ENCODE measurements around the gene AQP6. TPM values are rescaled to one million over a fixed set of nuclear protein-coding genes. Genes with fewer than 3 reads are reported as not detected.

AQP6 gene
- total and polyA plus RNA-seq, 2 donors (not counting 1 experiment from before 2014, with no cell fraction given) = 0.17 TPM; not detected in 1

- Histone ChIP-seq H3K27me3 (ENCODE audit: control insufficient read depth, insufficient read depth, low read length) (peaks cover 11% of the 10 kb centered on the region), H3K4me2 (ENCODE audit: extremely low read depth, insufficient read depth, low read length) (no peak overlapping the region), H3K9ac (ENCODE audit: insufficient read depth, low read length) (no peak overlapping the region), H3K9me3 (ENCODE audit: control insufficient read depth, insufficient read depth, low read depth, low read length) (no peaks in the 10 kb centered on the region), H2AFZ (ENCODE audit: low read length) (no peak overlapping the region), H3K79me2 (ENCODE audit: control insufficient read depth, insufficient read depth, low read length) (no peaks in the 10 kb centered on the region), H3K36me3 (ENCODE audit: control insufficient read depth, insufficient read depth, low read length) (no peaks in the 10 kb centered on the region), H3K27ac (ENCODE audit: insufficient read depth, low read length) (no peak overlapping the region), H4K20me1 (ENCODE audit: control insufficient read depth, extremely low read depth, insufficient read depth, low read length) (no peaks in the 10 kb centered on the region), H3K4me3 (replicated peaks in 1 of 4; ENCODE audit: control extremely low read depth in 1 of 4, insufficient read depth in 1 of 4, low read depth in 3 of 4, low read length in 4 of 4) (no peak overlapping the region), H3K4me1 (ENCODE audit: control insufficient read depth, extremely low read depth, insufficient read depth, low read length) (no peaks in the 10 kb centered on the region)
- no peak for DNase-seq (ENCODE audit: low read depth in 2 of 2)
- TF ChIP-seq, protein P1, sequence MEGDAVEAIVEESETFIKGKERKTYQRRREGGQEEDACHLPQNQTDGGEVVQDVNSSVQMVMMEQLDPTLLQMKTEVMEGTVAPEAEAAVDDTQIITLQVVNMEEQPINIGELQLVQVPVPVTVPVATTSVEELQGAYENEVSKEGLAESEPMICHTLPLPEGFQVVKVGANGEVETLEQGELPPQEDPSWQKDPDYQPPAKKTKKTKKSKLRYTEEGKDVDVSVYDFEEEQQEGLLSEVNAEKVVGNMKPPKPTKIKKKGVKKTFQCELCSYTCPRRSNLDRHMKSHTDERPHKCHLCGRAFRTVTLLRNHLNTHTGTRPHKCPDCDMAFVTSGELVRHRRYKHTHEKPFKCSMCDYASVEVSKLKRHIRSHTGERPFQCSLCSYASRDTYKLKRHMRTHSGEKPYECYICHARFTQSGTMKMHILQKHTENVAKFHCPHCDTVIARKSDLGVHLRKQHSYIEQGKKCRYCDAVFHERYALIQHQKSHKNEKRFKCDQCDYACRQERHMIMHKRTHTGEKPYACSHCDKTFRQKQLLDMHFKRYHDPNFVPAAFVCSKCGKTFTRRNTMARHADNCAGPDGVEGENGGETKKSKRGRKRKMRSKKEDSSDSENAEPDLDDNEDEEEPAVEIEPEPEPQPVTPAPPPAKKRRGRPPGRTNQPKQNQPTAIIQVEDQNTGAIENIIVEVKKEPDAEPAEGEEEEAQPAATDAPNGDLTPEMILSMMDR (conservative IDR thresholded peaks at IDR 0.05 in 1 of 2, IDR thresholded peaks at IDR 0.05 in 1 of 2; ENCODE audit: low read depth in 1 of 2, low read length in 2 of 2) = no peak
- no peak for TF ChIP-seq EZH2 (IDR thresholded peaks at IDR 0.05; ENCODE audit: low read length, missing control alignments)
Observed at GRCh38 chr12:49946497-49946896, 26.2 kb upstream of the AQP6 start.

- Histone ChIP-seq H3K27ac (ENCODE audit: insufficient read depth, low read length) (no peak overlapping the region), H3K9ac (ENCODE audit: insufficient read depth, low read length) (no peak overlapping the region), H3K27me3 (ENCODE audit: control insufficient read depth, insufficient read depth, low read length) (peaks cover 16% of the 10 kb centered on the region), H3K4me2 (ENCODE audit: extremely low read depth, insufficient read depth, low read length) (no peak overlapping the region), H3K4me3 (replicated peaks in 1 of 4; ENCODE audit: control extremely low read depth in 1 of 4, insufficient read depth in 1 of 4, low read depth in 3 of 4, low read length in 4 of 4) (no peak overlapping the region), H2AFZ (ENCODE audit: low read length) (no peak overlapping the region), H3K4me1 (ENCODE audit: control insufficient read depth, extremely low read depth, insufficient read depth, low read length) (no peaks in the 10 kb centered on the region), H3K36me3 (ENCODE audit: control insufficient read depth, insufficient read depth, low read length) (no peaks in the 10 kb centered on the region), H3K79me2 (ENCODE audit: control insufficient read depth, insufficient read depth, low read length) (no peaks in the 10 kb centered on the region), H4K20me1 (ENCODE audit: control insufficient read depth, extremely low read depth, insufficient read depth, low read length) (no peaks in the 10 kb centered on the region), H3K9me3 (ENCODE audit: control insufficient read depth, insufficient read depth, low read depth, low read length) (no peaks in the 10 kb centered on the region)
- DNase-seq (ENCODE audit: low read depth in 2 of 2) = no peak
- TF ChIP-seq, protein P1 (conservative IDR thresholded peaks at IDR 0.05 in 1 of 2, IDR thresholded peaks at IDR 0.05 in 1 of 2; ENCODE audit: low read depth in 1 of 2, low read length in 2 of 2) = no peak
- TF ChIP-seq EZH2 (IDR thresholded peaks at IDR 0.05; ENCODE audit: low read length, missing control alignments) = no peak
Observed at GRCh38 chr12:49947593-49948226, 25.0 kb upstream of the AQP6 start.

GRCh38 chr12:49948866-49949845 lies 23.6 kb upstream of the AQP6 start:
- H3K4me3 ChIP-seq (replicated peaks in 1 of 4; ENCODE audit: control extremely low read depth in 1 of 4, insufficient read depth in 1 of 4, low read depth in 3 of 4, low read length in 4 of 4) = no peak overlapping the region
- H3K79me2 ChIP-seq (ENCODE audit: control insufficient read depth, insufficient read depth, low read length) = no peaks in the 10 kb centered on the region
- no peak overlapping the region for H3K27ac ChIP-seq (ENCODE audit: insufficient read depth, low read length)
- H3K27me3 ChIP-seq (ENCODE audit: control insufficient read depth, insufficient read depth, low read length) = peaks cover 29% of the 10 kb centered on the region
- H4K20me1 ChIP-seq (ENCODE audit: control insufficient read depth, extremely low read depth, insufficient read depth, low read length) = no peaks in the 10 kb centered on the region
- TF ChIP-seq, protein P1 (conservative IDR thresholded peaks at IDR 0.05 in 1 of 2, IDR thresholded peaks at IDR 0.05 in 1 of 2; ENCODE audit: low read depth in 1 of 2, low read length in 2 of 2) = no peak
- TF ChIP-seq EZH2 (IDR thresholded peaks at IDR 0.05; ENCODE audit: low read length, missing control alignments) = no peak
- no peak for DNase-seq (ENCODE audit: low read depth in 2 of 2)
- H3K9ac ChIP-seq (ENCODE audit: insufficient read depth, low read length) = no peak overlapping the region
- H3K4me1 ChIP-seq (ENCODE audit: control insufficient read depth, extremely low read depth, insufficient read depth, low read length) = no peaks in the 10 kb centered on the region
- H2AFZ ChIP-seq (ENCODE audit: low read length) = no peak overlapping the region
- no peak overlapping the region for H3K4me2 ChIP-seq (ENCODE audit: extremely low read depth, insufficient read depth, low read length)
- no peaks in the 10 kb centered on the region for H3K9me3 ChIP-seq (ENCODE audit: control insufficient read depth, insufficient read depth, low read depth, low read length)
- no peaks in the 10 kb centered on the region for H3K36me3 ChIP-seq (ENCODE audit: control insufficient read depth, insufficient read depth, low read length)

Data from fibroblast of lung (primary cell).